ENCODE data around the gene COL15A1.

- TF ChIP-seq POLR2A (IDR thresholded peaks at IDR 0.05): no peak
- TF ChIP-seq, protein P1, sequence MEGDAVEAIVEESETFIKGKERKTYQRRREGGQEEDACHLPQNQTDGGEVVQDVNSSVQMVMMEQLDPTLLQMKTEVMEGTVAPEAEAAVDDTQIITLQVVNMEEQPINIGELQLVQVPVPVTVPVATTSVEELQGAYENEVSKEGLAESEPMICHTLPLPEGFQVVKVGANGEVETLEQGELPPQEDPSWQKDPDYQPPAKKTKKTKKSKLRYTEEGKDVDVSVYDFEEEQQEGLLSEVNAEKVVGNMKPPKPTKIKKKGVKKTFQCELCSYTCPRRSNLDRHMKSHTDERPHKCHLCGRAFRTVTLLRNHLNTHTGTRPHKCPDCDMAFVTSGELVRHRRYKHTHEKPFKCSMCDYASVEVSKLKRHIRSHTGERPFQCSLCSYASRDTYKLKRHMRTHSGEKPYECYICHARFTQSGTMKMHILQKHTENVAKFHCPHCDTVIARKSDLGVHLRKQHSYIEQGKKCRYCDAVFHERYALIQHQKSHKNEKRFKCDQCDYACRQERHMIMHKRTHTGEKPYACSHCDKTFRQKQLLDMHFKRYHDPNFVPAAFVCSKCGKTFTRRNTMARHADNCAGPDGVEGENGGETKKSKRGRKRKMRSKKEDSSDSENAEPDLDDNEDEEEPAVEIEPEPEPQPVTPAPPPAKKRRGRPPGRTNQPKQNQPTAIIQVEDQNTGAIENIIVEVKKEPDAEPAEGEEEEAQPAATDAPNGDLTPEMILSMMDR (IDR thresholded peaks at IDR 0.05): no peak
Observed at GRCh38 chr9:98966676-98967075, 23.0 kb downstream of the COL15A1 start.

All from Peyer's patch (tissue), 4 donors.